Right lobe of liver (tissue), 4 donors: ENCODE data around the gene KRT16.

Source experiments
- POLR2A ChIP-seq: fragments of 450-650 bp; IDR thresholded peaks from one replicate; pipeline ENCODE4 v1.6.1; 2017; ENCODE audit warnings: antibody characterized with exemption, mild to moderate bottlenecking
- TF ChIP-seq, protein P1 (sequence below), 4 donors: fragments of 200-600 bp in 3 of 4; fragments of 450-650 bp in 1 of 4; IDR thresholded peaks; one replicate each; pipeline versions ENCODE4 v1.5.1 to v1.8.0; 2016 to 2022; ENCODE audit warnings: antibody characterized with exemption in 4 of 4, mild to moderate bottlenecking in 2 of 4
- donor health status: DM: no; HTN: no; CAD: no.
- donor health status: DM: no; HTN: no; CAD: no.
- donor health status: DM: no; HTN: yes; CAD: no.

DNA sequence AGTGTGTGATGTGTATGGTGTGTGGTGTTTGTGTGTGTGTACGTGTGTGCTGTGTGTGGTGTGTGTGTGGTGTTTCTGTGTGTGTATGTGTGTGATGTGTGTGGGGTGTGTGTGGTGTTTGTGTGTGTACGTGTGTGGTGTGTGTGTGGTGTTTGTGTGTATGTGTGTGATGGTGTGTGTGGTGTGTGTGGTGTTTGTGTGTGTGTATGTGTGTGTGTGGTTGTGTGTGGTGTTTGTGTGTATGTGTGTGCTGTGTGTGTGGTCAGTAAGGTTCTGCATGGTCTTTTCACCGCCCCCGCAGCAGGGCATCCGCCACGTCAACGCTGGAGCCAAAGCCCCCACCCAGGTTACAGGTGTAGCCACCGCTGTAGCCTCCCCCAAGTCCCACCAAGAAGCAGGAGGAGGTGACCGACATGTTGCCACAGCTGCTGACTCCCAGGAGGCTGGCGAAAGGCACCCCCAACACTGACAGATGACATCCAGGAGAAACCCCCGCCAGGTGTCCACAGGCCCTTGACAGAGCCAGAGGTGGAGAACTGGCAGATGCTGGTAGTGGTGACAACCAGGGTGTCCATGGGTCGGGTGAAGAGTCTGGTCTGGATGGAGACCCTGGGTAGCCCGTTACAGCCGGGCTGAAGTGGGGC, 21.1 kb upstream of the KRT16 start:
- TF ChIP-seq, protein P1, sequence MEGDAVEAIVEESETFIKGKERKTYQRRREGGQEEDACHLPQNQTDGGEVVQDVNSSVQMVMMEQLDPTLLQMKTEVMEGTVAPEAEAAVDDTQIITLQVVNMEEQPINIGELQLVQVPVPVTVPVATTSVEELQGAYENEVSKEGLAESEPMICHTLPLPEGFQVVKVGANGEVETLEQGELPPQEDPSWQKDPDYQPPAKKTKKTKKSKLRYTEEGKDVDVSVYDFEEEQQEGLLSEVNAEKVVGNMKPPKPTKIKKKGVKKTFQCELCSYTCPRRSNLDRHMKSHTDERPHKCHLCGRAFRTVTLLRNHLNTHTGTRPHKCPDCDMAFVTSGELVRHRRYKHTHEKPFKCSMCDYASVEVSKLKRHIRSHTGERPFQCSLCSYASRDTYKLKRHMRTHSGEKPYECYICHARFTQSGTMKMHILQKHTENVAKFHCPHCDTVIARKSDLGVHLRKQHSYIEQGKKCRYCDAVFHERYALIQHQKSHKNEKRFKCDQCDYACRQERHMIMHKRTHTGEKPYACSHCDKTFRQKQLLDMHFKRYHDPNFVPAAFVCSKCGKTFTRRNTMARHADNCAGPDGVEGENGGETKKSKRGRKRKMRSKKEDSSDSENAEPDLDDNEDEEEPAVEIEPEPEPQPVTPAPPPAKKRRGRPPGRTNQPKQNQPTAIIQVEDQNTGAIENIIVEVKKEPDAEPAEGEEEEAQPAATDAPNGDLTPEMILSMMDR (IDR thresholded peaks at IDR 0.05) = no peak
- TF ChIP-seq POLR2A = no peak
